Tibial nerve (tissue), 4 donors: ENCODE data around the gene SFT2D3.

ENCODE experiments used
- EP300 ChIP-seq, 2 donors: sonication (generic); formaldehyde crosslinking; IDR thresholded peaks; one replicate each; pipeline ENCODE4 v1.6.1; 2017; ENCODE audit warnings: antibody characterized with exemption in 2 of 2, mild to moderate bottlenecking in 1 of 2
- TF ChIP-seq, protein P1 (sequence below), 5 experiments: fragments of 200-600 bp in 3 of 5; fragments of 450-650 bp in 2 of 5; sonication (generic) in 3 of 5; IDR thresholded peaks; one replicate each; pipeline ENCODE4 v1.5.1; 2016 to 2019; ENCODE audit warnings: antibody characterized with exemption in 5 of 5, mild to moderate bottlenecking in 3 of 5, moderate library complexity in 2 of 5

DNA sequence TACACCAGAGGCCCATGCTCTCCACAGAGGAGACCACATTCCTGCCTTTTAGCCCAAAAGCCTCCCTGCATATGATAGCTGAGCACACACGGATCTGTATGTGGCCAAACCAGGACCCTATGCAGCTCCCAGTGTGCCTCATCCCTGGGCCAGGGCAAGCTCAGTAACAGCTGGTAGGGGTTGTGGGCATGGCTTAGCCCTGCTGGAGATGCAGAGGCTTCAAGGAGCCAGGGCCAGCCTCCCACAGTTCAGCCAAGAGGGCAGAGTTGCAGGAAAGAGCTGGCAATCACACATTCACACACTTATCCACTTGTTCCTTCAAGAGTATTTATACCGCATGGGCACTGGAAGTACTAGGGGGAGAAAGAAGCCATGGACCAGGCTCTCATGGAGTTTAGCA lies 24.4 kb upstream of the SFT2D3 start:
- TF ChIP-seq EP300 (IDR thresholded peaks at IDR 0.05) = no peak
- TF ChIP-seq, protein P1, sequence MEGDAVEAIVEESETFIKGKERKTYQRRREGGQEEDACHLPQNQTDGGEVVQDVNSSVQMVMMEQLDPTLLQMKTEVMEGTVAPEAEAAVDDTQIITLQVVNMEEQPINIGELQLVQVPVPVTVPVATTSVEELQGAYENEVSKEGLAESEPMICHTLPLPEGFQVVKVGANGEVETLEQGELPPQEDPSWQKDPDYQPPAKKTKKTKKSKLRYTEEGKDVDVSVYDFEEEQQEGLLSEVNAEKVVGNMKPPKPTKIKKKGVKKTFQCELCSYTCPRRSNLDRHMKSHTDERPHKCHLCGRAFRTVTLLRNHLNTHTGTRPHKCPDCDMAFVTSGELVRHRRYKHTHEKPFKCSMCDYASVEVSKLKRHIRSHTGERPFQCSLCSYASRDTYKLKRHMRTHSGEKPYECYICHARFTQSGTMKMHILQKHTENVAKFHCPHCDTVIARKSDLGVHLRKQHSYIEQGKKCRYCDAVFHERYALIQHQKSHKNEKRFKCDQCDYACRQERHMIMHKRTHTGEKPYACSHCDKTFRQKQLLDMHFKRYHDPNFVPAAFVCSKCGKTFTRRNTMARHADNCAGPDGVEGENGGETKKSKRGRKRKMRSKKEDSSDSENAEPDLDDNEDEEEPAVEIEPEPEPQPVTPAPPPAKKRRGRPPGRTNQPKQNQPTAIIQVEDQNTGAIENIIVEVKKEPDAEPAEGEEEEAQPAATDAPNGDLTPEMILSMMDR (IDR thresholded peaks at IDR 0.05) = no peak
